HEK293T (cell line): ENCODE measurements around the gene DNAH7.

ENCODE experiments used
- BHLHE40 ChIP-seq: fragments of 450-650 bp; IDR thresholded peaks from 2 replicates; pipeline ENCODE4 v1.6.1; 2016; ENCODE audit warnings: mild to moderate bottlenecking, moderate library complexity, borderline replicate concordance
- ELF4 ChIP-seq: fragments of 450-650 bp; IDR thresholded peaks from 2 replicates; pipeline ENCODE4 v1.6.1; 2017; ENCODE audit warnings: antibody characterized with exemption
- FOXA1 ChIP-seq: fragments of 450-650 bp; IDR thresholded peaks from 2 replicates; pipeline ENCODE4 v1.6.1; 2016; ENCODE audit warnings: mild to moderate bottlenecking
- FOXK2 ChIP-seq: fragments of 450-650 bp; IDR thresholded peaks from 2 replicates; pipeline ENCODE4 v1.6.1; 2016; ENCODE audit warnings: mild to moderate bottlenecking
- NFRKB ChIP-seq: fragments of 450-650 bp; IDR thresholded peaks from 2 replicates; pipeline ENCODE4 v1.6.1; 2016; ENCODE audit warnings: mild to moderate bottlenecking, moderate library complexity
- PKNOX1 ChIP-seq: fragments of 450-650 bp; IDR thresholded peaks from 2 replicates; pipeline ENCODE4 v1.6.1; 2016
- SP1 ChIP-seq: fragments of 450-650 bp; IDR thresholded peaks from 2 replicates; pipeline ENCODE4 v1.6.1; 2017
- SUZ12 ChIP-seq: fragments of 450-650 bp; IDR thresholded peaks from 2 replicates; pipeline ENCODE4 v1.6.1; 2016; ENCODE audit warnings: mild to moderate bottlenecking
- TARDBP ChIP-seq: fragments of 450-650 bp; IDR thresholded peaks from 2 replicates; pipeline ENCODE4 v1.6.1; 2016

GRCh38 chr2:196077821-196078220, 9.2 kb upstream of the DNAH7 start:
- no peak for TF ChIP-seq SUZ12
- TF ChIP-seq FOXK2: no peak
- TF ChIP-seq PKNOX1: no peak
- no peak for TF ChIP-seq FOXA1
- no peak for TF ChIP-seq ELF4
- TF ChIP-seq TARDBP: no peak
- TF ChIP-seq SP1: no peak
- no peak for TF ChIP-seq NFRKB
- TF ChIP-seq BHLHE40: no peak
